ENCODE data around the gene NUDT2. TPM values are rescaled to one million over a fixed set of nuclear protein-coding genes. Genes with fewer than 3 reads are reported as not detected.
A peak's percentile ranks its signal among the peaks of the same experiment; 100 is the strongest.
"Not testable (repeated sequence)": the region's sequence is repeated elsewhere in the genome, so short reads cannot be mapped to it uniquely, and the experiment has no call there.

Gene NUDT2
- 10 to 100 TPM; 13.2 to 19.7 (median 17.0) TPM for total RNA-seq

DNA sequence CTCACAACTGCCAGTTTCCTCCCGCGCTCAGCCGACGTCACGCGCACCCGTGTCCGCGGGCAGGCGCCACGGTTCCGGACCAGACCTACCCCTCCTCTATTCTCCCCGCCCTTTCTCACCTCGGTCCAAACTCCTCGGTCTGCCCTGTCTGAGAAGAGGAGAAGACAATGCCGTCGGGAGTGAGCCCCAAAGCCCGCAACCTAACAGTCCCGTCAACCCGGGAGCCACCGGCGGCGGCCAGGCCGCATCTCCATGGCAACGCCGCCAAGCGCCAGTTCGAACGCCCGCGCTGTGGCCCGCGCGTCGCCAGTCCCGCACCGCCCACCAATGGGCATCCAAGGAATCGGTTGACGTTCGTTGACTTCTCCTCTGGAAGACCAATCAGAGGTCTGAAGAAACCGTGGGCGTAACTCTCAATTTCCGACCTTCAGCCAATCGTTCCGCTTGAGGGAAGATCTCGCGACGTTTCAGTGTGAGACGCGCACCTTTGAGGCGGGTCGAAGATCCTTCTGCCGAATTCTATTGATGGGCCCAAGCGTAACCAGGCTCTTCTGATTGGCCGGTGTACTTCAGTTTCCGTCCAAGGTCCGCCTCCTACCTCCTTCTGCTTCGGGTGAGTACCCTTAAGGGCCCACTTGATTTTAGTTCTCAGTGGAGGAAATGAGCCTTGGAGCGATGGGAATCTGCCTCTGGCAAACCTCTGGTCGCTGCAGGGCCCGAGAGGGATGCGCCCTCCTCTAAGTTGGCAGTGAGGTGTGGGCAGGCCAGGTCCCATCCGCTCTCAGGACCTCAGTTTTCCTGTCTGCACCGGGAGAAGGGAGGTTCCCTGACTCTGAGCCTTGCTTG is at the start of gene NUDT2, which contains the start of gene KIF24:
TSS of gene NUDT2 (plus strand) at position 583 of the 846 bp plus-strand sequence. CDS start 9,471 bp downstream, outside the sequence.
TSS of gene KIF24 (minus strand) at position 282 of the 846 bp plus-strand sequence. CDS start 17,922 bp downstream, outside the sequence.
- no peaks in the 10 kb centered on the region for H3K36me3 ChIP-seq
- H3K27me3 ChIP-seq, result no peaks in the 10 kb centered on the region
- TF ChIP-seq POLR2A (IDR thresholded peaks at IDR 0.05) (peak in 1 of 2 donors; percentile 72), POLR2AphosphoS5 (IDR thresholded peaks at IDR 0.05) (peak in 2 of 3 donors; percentile 55 to 62), CTCF (IDR thresholded peaks at IDR 0.05) (no peak), EP300 (IDR thresholded peaks at IDR 0.05) (no peak)
- DNase-seq (ENCODE audit: low spot score in 2 of 2), result peak; percentile 97 to 98
- H3K9me3 ChIP-seq, result no peaks in the 10 kb centered on the region
- under 1% methylated on average over 41 of the region's 64 CpGs for WGBS
- H3K27ac ChIP-seq, result peak within 1 kb of the TSS; percentile 86
- H3K4me1 ChIP-seq, result peaks cover 26% of the 10 kb centered on the region
- peak within 1 kb of the TSS; percentile 70 for H3K4me3 ChIP-seq

DNA sequence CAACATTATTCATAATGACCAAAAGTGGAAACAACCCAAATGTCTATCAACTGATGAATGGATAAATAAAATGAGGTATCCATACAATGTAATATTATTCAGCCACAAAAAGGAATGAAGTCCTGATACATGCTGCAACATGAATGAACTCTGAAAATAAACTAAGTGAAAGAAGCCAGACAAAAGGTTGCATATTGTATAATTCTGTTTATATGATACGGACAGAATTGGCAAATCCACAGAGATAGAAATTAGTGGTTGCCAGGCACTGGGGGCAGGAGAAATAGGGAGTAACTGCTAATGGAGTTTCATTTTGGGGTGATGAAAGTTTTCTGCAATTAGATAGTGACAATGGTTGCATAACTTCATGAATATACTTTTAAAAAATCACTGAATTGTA is 47.3 kb upstream of the NUDT2 start:
- H3K27me3 ChIP-seq, result no peaks in the 10 kb centered on the region
- WGBS, result 69% methylated on average over 1 of the region's 1 CpG
- H3K36me3 ChIP-seq, result no peaks in the 10 kb centered on the region
- no peak overlapping the region for H3K4me3 ChIP-seq
- no peak for DNase-seq (ENCODE audit: low spot score in 2 of 2)
- TF ChIP-seq CTCF (IDR thresholded peaks at IDR 0.05), result no peak
- TF ChIP-seq EP300 (IDR thresholded peaks at IDR 0.05), result no peak
- TF ChIP-seq POLR2A (IDR thresholded peaks at IDR 0.05), result no peak
- TF ChIP-seq POLR2AphosphoS5 (IDR thresholded peaks at IDR 0.05), result no peak
- H3K9me3 ChIP-seq, result no peaks in the 10 kb centered on the region
- H3K4me1 ChIP-seq, result no peaks in the 10 kb centered on the region
- no peak overlapping the region for H3K27ac ChIP-seq

GRCh38 chr9:34289159-34289558 is 40.2 kb upstream of the NUDT2 start:
- 91% methylated on average over 2 of the region's 2 CpGs for WGBS
- TF ChIP-seq POLR2AphosphoS5 (IDR thresholded peaks at IDR 0.05), result no peak
- H3K4me3 ChIP-seq, result no peak overlapping the region
- DNase-seq (ENCODE audit: low spot score in 2 of 2), result no peak
- no peaks in the 10 kb centered on the region for H3K4me1 ChIP-seq
- H3K27me3 ChIP-seq, result no peaks in the 10 kb centered on the region
- H3K9me3 ChIP-seq, result no peaks in the 10 kb centered on the region
- H3K27ac ChIP-seq, result no peak overlapping the region
- H3K36me3 ChIP-seq, result no peaks in the 10 kb centered on the region

DNA sequence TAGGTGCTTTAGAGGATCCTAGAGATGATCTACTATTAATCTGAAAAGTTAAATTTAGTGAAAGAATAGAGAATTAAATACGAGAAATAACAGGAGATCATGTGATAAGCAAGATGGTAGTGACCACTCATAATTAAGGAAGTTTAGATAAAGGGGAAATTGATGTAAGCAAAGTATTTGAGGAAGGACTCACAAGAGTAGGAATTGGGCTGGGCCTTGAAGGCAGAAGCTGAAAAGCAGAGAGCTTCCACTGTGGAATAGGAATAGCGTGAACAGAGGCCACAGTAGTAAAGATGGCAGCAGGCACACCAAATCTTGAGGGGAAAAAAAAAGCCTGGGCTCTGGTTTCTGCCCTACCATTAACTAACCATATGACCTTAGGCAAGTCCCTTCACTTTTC is 38.3 kb upstream of the NUDT2 start:
- H3K9me3 ChIP-seq, result no peaks in the 10 kb centered on the region
- no peaks in the 10 kb centered on the region for H3K36me3 ChIP-seq
- H3K27me3 ChIP-seq, result no peaks in the 10 kb centered on the region
- WGBS, result 75% methylated on average over 2 of the region's 2 CpGs
- no peak for TF ChIP-seq POLR2AphosphoS5 (IDR thresholded peaks at IDR 0.05)
- no peaks in the 10 kb centered on the region for H3K4me1 ChIP-seq
- DNase-seq (ENCODE audit: low spot score in 2 of 2), result no peak
- H3K4me3 ChIP-seq, result no peak overlapping the region
- no peak overlapping the region for H3K27ac ChIP-seq

DNA sequence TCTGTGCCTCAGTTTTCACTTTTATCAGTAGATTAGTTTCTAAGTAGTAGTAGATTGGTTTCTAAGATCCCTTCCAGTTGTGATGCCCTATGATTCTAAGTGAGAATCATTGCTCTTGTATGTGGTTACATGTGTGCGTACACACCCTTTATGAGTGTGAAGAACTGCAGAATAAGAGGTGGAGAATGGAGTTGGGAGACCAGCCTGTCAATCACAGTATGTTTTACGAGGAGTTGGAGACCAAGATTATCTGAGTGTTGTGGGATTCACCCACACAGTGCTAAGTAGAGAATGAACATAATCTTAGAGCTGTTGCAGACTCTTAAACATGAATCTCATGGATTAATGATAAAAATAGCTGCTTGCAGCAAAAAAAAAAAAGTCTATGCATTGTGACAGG is 37.9 kb upstream of the NUDT2 start:
- Histone ChIP-seq H3K9me3 (no peaks in the 10 kb centered on the region), H3K27ac (no peak overlapping the region), H3K4me3 (no peak overlapping the region), H3K4me1 (no peaks in the 10 kb centered on the region), H3K36me3 (no peaks in the 10 kb centered on the region), H3K27me3 (no peaks in the 10 kb centered on the region)
- DNase-seq (ENCODE audit: low spot score in 2 of 2), result no peak
- TF ChIP-seq EP300 (IDR thresholded peaks at IDR 0.05) (no peak), POLR2AphosphoS5 (IDR thresholded peaks at IDR 0.05) (no peak), CTCF (IDR thresholded peaks at IDR 0.05) (no peak), POLR2A (IDR thresholded peaks at IDR 0.05) (no peak)
- WGBS, result 95% methylated on average over 2 of the region's 2 CpGs

GRCh38 chr9:34292552-34292951 is 36.8 kb upstream of the NUDT2 start:
- Histone ChIP-seq H3K4me3 (no peak overlapping the region), H3K27ac (no peak overlapping the region), H3K36me3 (no peaks in the 10 kb centered on the region), H3K9me3 (no peaks in the 10 kb centered on the region), H3K27me3 (no peaks in the 10 kb centered on the region), H3K4me1 (no peaks in the 10 kb centered on the region)
- no peak for DNase-seq (ENCODE audit: low spot score in 2 of 2)
- 75% methylated on average over 2 of the region's 2 CpGs for WGBS
- TF ChIP-seq CTCF (IDR thresholded peaks at IDR 0.05) (no peak), POLR2A (IDR thresholded peaks at IDR 0.05) (no peak), EP300 (IDR thresholded peaks at IDR 0.05) (no peak), POLR2AphosphoS5 (IDR thresholded peaks at IDR 0.05) (no peak)

DNA sequence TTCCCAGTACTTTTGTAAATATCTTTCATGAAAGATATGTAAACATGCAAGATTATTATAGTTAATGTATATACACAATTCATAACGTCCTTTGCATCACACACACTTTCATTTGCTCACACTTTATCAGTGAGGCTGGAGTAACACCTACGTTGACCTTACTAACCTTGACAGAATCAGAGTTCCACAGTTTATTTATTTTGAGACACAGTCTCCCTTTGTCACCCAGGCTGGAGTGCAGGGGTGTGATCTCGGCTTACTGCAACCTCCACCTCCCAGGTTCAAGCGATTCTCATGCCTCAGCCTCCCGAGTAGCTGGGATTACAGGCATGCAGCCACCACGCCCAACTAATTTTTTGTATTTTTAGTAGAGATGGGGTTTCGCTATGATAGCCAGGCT is 28.3 kb upstream of the NUDT2 start:
- 96% methylated on average over 7 of the region's 7 CpGs for WGBS
- not testable (repeated sequence) for H3K36me3 ChIP-seq; DNase-seq (ENCODE audit: low spot score in 2 of 2); H3K27ac ChIP-seq; H3K4me3 ChIP-seq; H3K4me1 ChIP-seq; H3K27me3 ChIP-seq; H3K9me3 ChIP-seq

GRCh38 chr9:34308316-34308715 is 21.1 kb upstream of the NUDT2 start:
- not testable (repeated sequence) for H3K9me3 ChIP-seq; H3K27ac ChIP-seq; DNase-seq (ENCODE audit: low spot score in 2 of 2); H3K27me3 ChIP-seq; H3K36me3 ChIP-seq; H3K4me1 ChIP-seq; H3K4me3 ChIP-seq
- WGBS, result 98% methylated on average over 3 of the region's 3 CpGs
